GM23248 (cell line): Measurements from ENCODE around the gene SNX24.

Experiments used
- EZH2 ChIP-seq: fragments of 200-600 bp; sonication (generic); IDR thresholded peaks from 2 replicates; pipeline ENCODE4 v1.6.1; 2018; ENCODE audit warnings: antibody characterized with exemption, mild to moderate bottlenecking; ENCODE audit not compliant: insufficient read depth, poor library complexity, severe bottlenecking
- EZH2phosphoT487 ChIP-seq: fragments of 200-600 bp; sonication (generic); IDR thresholded peaks from 2 replicates; pipeline ENCODE4 v1.6.1; 2018; ENCODE audit warnings: antibody characterized with exemption, moderate library complexity, mild to moderate bottlenecking, low read depth; ENCODE audit not compliant: insufficient read depth

- TF ChIP-seq EZH2 (no peak), EZH2phosphoT487 (no peak)
Observed at GRCh38 chr5:122996091-122996490, 150.7 kb downstream of the SNX24 start.
